GM12878 (cell line): ENCODE data around the gene ATP10A. TPM values are rescaled to one million over a fixed set of nuclear protein-coding genes. Genes with fewer than 3 reads are reported as not detected.

Experiments used
- ATAC-seq: fragments of 200-7000 bp; cut with Tn5 transposase; 3 replicates; pipeline ENCODE4 v1.9.1; 2020; ENCODE audit warnings: mild to moderate bottlenecking, moderate library complexity
- BruUV-seq: library from RNA; stranded (reverse); fragments of 400-500 nt; replicated peaks from 2 replicates; lab custom pipeline; 2021; lab: Mats Ljungman, UMichigan
- CTCF ChIA-PET: fragments of 300-600 bp; sonication (Branson Sonifier 250); formaldehyde crosslinking; extraction: SDS; loops from one replicate; lab custom pipeline; 2021; ENCODE audit warnings: inconsistent platforms; lab: Yijun Ruan, JAX
- POLR2A ChIA-PET: fragments of 350-600 bp; formaldehyde crosslinking; extraction: SDS; loops from one replicate; lab custom pipeline; 2021; ENCODE audit warnings: inconsistent platforms; lab: Charles Lee
- RAD21 ChIA-PET: fragments of 300-600 bp; sonication (Branson Sonifier 250); formaldehyde crosslinking; loops from one replicate; lab custom pipeline; 2023; ENCODE audit warnings: antibody characterized with exemption; ENCODE audit not compliant: unreplicated experiment; lab: Charles Lee
- SMC1A ChIA-PET: fragments of 300-600 bp; sonication (Branson Sonifier 250); formaldehyde crosslinking; loops from one replicate; lab custom pipeline; 2023; ENCODE audit not compliant: unreplicated experiment, uncharacterized antibody; lab: Charles Lee
- DNase-seq: peaks from one replicate; pipeline ENCODE4 v3.0.0-alpha.2; 2011; ENCODE audit warnings: low read depth, low spot score
- FAIRE-seq: peaks from 3 replicates; lab custom pipeline; 2011; peaks lifted over from hg19 to GRCh38; lab: Jason Lieb, UNC
- H2AFZ ChIP-seq: 2 replicates; pipeline ENCODE4 v1.6.0; 2011; ENCODE audit warnings: low read depth, low read length, control low read depth; ENCODE audit not compliant: control insufficient read depth
- H3K27ac ChIP-seq: 2 replicates; pipeline ENCODE4 v1.5.1; 2011; ENCODE audit warnings: control low read depth; ENCODE audit not compliant: control insufficient read depth, insufficient read depth
- H3K27me3 ChIP-seq, 2 experiments: replicated peaks in 1 of 2; 2 replicates each; pipeline versions ENCODE4 v1.6.0 to v1.6.1; 2011; ENCODE audit warnings: low read length in 1 of 2; ENCODE audit not compliant: control insufficient read depth in 2 of 2, insufficient read depth in 2 of 2
- H3K36me3 ChIP-seq, 2 experiments: 2 replicates each; pipeline ENCODE4 v1.5.1; 2011; ENCODE audit warnings: low read length in 1 of 2; ENCODE audit not compliant: control insufficient read depth in 2 of 2, insufficient read depth in 2 of 2
- H3K4me1 ChIP-seq: 2 replicates; pipeline ENCODE4 v1.6.1; 2011; ENCODE audit warnings: mild to moderate bottlenecking, low read length, moderate library complexity, mixed read lengths; ENCODE audit not compliant: control insufficient read depth, insufficient read depth
- H3K4me2 ChIP-seq: 2 replicates; pipeline ENCODE4 v1.6.0; 2011; ENCODE audit warnings: control low read depth; ENCODE audit not compliant: control insufficient read depth, insufficient read depth
- H3K4me3 ChIP-seq: fragments of 200-600 bp; sonication (generic); 2 replicates; pipeline ENCODE4 v1.5.1; 2016
- H3K79me2 ChIP-seq: 2 replicates; pipeline ENCODE4 v1.6.0; 2011; ENCODE audit warnings: low read length; ENCODE audit not compliant: control insufficient read depth, insufficient read depth
- H3K9ac ChIP-seq: 2 replicates; pipeline ENCODE4 v1.8.0; 2011; ENCODE audit warnings: low read length, control low read depth, mixed read lengths; ENCODE audit not compliant: control insufficient read depth, insufficient read depth
- H3K9me3 ChIP-seq: replicated peaks from 3 replicates; pipeline ENCODE4 v1.5.1; 2011; ENCODE audit warnings: mild to moderate bottlenecking, low read length; ENCODE audit not compliant: control insufficient read depth, insufficient read depth
- H4K20me1 ChIP-seq: 2 replicates; pipeline ENCODE4 v1.6.0; 2011; ENCODE audit not compliant: control insufficient read depth, insufficient read depth
- ATF3 ChIP-seq: IDR thresholded peaks from 2 replicates; pipeline ENCODE4 v1.6.1; 2011; ENCODE audit warnings: low read depth, mild to moderate bottlenecking, low read length, moderate library complexity, borderline replicate concordance; ENCODE audit errors: extremely low read depth
- BCLAF1 ChIP-seq: fragments of 450-650 bp; IDR thresholded peaks from 2 replicates; pipeline ENCODE4 v1.6.1; 2017; ENCODE audit warnings: antibody characterized with exemption, mild to moderate bottlenecking, moderate library complexity
- CBX3 ChIP-seq: fragments of 200-600 bp; sonication (generic); IDR thresholded peaks from 2 replicates; pipeline ENCODE4 v1.6.1; 2016; ENCODE audit warnings: low read depth, borderline replicate concordance
- HDAC2 ChIP-seq: fragments of 200-600 bp; sonication (generic); IDR thresholded peaks from 2 replicates; pipeline ENCODE4 v1.6.1; 2017
- HDAC6 ChIP-seq: fragments of 200-600 bp; sonication (generic); IDR thresholded peaks from one replicate; pipeline ENCODE4 v1.8.0; 2017; ENCODE audit warnings: antibody characterized with exemption; ENCODE audit not compliant: unreplicated experiment
- IRF5 ChIP-seq: fragments of 450-650 bp; IDR thresholded peaks from 2 replicates; pipeline ENCODE4 v1.6.1; 2017; ENCODE audit warnings: borderline replicate concordance
- MYC ChIP-seq: IDR thresholded peaks from 2 replicates; pipeline ENCODE4 v1.6.1; 2011; ENCODE audit warnings: mild to moderate bottlenecking, low read length, moderate library complexity, inconsistent platforms; ENCODE audit not compliant: insufficient read depth, insufficient replicate concordance, insufficient read length, severe bottlenecking
- PAX8 ChIP-seq: fragments of 450-650 bp; IDR thresholded peaks from 2 replicates; pipeline ENCODE4 v1.6.1; 2017; ENCODE audit warnings: mild to moderate bottlenecking, moderate library complexity
- RCOR1 ChIP-seq: conservative IDR thresholded peaks from 2 replicates; pipeline ENCODE4 v1.6.1; 2012; ENCODE audit warnings: low read depth, low read length, improper control_type of control experiment
- SIX5 ChIP-seq: IDR thresholded peaks from 2 replicates; pipeline ENCODE4 v1.6.1; 2011; ENCODE audit warnings: mild to moderate bottlenecking, low read depth, low read length, moderate library complexity; ENCODE audit not compliant: severe bottlenecking
- SUZ12 ChIP-seq: fragments of 200-600 bp; sonication (generic); IDR thresholded peaks from one replicate; pipeline ENCODE4 v1.6.1; 2018; ENCODE audit warnings: antibody characterized with exemption, mild to moderate bottlenecking; ENCODE audit not compliant: unreplicated experiment
- ZNF24 ChIP-seq: fragments of 450-650 bp; IDR thresholded peaks from 2 replicates; pipeline ENCODE4 v1.6.1; 2017; ENCODE audit warnings: antibody characterized with exemption, mild to moderate bottlenecking
- ZNF384 ChIP-seq: IDR thresholded peaks from 2 replicates; pipeline ENCODE4 v1.6.1; 2012; ENCODE audit warnings: low read depth, mild to moderate bottlenecking, low read length, improper control_type of control experiment, borderline replicate concordance
- WGBS: methylation state at CpG from one replicate; pipeline ENCODE4 v1.1.6; 2016; ENCODE audit warnings: low lambda C conversion rate; ENCODE audit not compliant: insufficient replicate concordance, insufficient coverage; ENCODE audit errors: missing lambda C conversion rate; 5-methylcytosine and 5-hydroxymethylcytosine counted together
- in situ Hi-C: fragments of 300-500 bp; cut with MboI; formaldehyde crosslinking; loops from 9 replicates; pipeline ENCODE4 v1.14.3; 2018; ENCODE audit warnings: mixed read lengths
- intact Hi-C: fragments of 100-400 bp; cut with micrococcal nuclease; formaldehyde crosslinking; loops from one replicate; pipeline ENCODE4 v1.14.2; 2022; ENCODE audit not compliant: unreplicated experiment
- polyA plus RNA-seq, 11 experiments: library from polyadenylated mRNA; depleted of rRNA in 4 of 11; unstranded in 6 of 11; stranded (reverse) in 5 of 11; fragments of >200 nt; fragmentation: Nextera tagmentation in 4 of 11; fragmentation: Illumina TruSeq in 1 of 11; extraction: Ambion mirVana in 4 of 11; extraction: Trizol in 1 of 11; gene quantifications; 1 replicate in 1 of 11; 2 replicates in 10 of 11; pipeline versions ENCODE4 v1.2.1 to v1.2.3, GENCODE V29; 2011 to 2016; ENCODE audit warnings: inconsistent platforms in 2 of 11, missing spikeins in 2 of 11, low read depth in 1 of 11
- total RNA-seq, 4 experiments: library from RNA; depleted of rRNA in 3 of 4; stranded (reverse); fragments of >200 nt in 3 of 4; fragmentation: Illumina TruSeq in 1 of 4; extraction: Trizol in 1 of 4; gene quantifications; 2 replicates each; pipeline versions ENCODE4 v1.2.1 to v1.2.3, GENCODE V29; 2013 to 2021

ATP10A gene
- total and polyA plus RNA-seq, 10 of the 15 experiments (the other 5 are each of a cell fraction or from before 2014, with no cell fraction given), result 0.04 to 1.5 (median 0.31) TPM; not detected in 2

GRCh38 chr15:25668901-25669300 is 194.2 kb downstream of the ATP10A start:
- BruUV-seq, result no TSS peak
- no peak for DNase-seq
- Histone ChIP-seq H2AFZ (no peak overlapping the region), H3K4me1 (no peaks in the 10 kb centered on the region), H3K4me3 (no peak overlapping the region)
- WGBS, result 6% methylated on average over 4 of the region's 4 CpGs
- ChIA-PET RAD21 (interaction anchor here (0.6 to 0.7 kb wide), 2 partner anchors 9 to 21 kb away, joined by 3 read pairs; no protein-coding TSS in a partner anchor), SMC1A (no interaction called here), CTCF (no interaction called here)
- no peak for TF ChIP-seq HDAC2
- TF ChIP-seq, all 136 proteins: peak for 0
- FAIRE-seq, result no peak
- Histone ChIP-seq H3K79me2 (no peaks in the 10 kb centered on the region), H4K20me1 (no peaks in the 10 kb centered on the region), H3K9me3 (no peaks in the 10 kb centered on the region; the same call in 2 of the 3 replicates), H3K27ac (no peak overlapping the region), H3K36me3 (no peaks in the 10 kb centered on the region), H3K4me2 (no peak overlapping the region), H3K9ac (no peak overlapping the region), H3K27me3 (no peaks in the 10 kb centered on the region)
- in situ Hi-C loops (no loop called here), intact Hi-C loops (no loop called here)
- POLR2A ChIA-PET, result no interaction called here
- no peak for ATAC-seq

- Histone ChIP-seq H3K27ac (no peak overlapping the region), H3K36me3 (no peaks in the 10 kb centered on the region), H3K9ac (no peak overlapping the region), H3K79me2 (no peaks in the 10 kb centered on the region), H3K4me2 (no peak overlapping the region), H3K4me3 (no peak overlapping the region), H4K20me1 (no peaks in the 10 kb centered on the region), H2AFZ (no peak overlapping the region), H3K27me3 (no peaks in the 10 kb centered on the region), H3K4me1 (no peaks in the 10 kb centered on the region), H3K9me3 (no peaks in the 10 kb centered on the region; the same call in 2 of the 3 replicates)
- SMC1A ChIA-PET, result no interaction called here
- RAD21 ChIA-PET, result interaction anchor here (0.6 kb wide), 1 partner anchor 10 kb away, joined by 3 read pairs; no protein-coding TSS in a partner anchor
- ATAC-seq, result no peak
- CTCF ChIA-PET, result no interaction called here
- 51% methylated on average over 11 of the region's 11 CpGs for WGBS
- POLR2A ChIA-PET, result no interaction called here
- FAIRE-seq, result no peak
- no TSS peak for BruUV-seq
- in situ Hi-C loops, result no loop called here
- intact Hi-C loops, result no loop called here
- DNase-seq, result no peak
- no peak for TF ChIP-seq SUZ12
- TF ChIP-seq ZNF384, result no peak
- no peak for TF ChIP-seq IRF5
- no peak for TF ChIP-seq SIX5
- no peak for TF ChIP-seq ZNF24
- TF ChIP-seq MYC, result no peak
- TF ChIP-seq CBX3, result no peak
- TF ChIP-seq PAX8, result no peak
- TF ChIP-seq ATF3, result no peak
- TF ChIP-seq BCLAF1, result no peak
- TF ChIP-seq HDAC6, result no peak
- TF ChIP-seq RCOR1, result no peak
Measured at GRCh38 chr15:25668236-25668795, 194.8 kb downstream of the ATP10A start.
